ENCODE measurements around the gene FPGS. TPM values are rescaled to one million over a fixed set of nuclear protein-coding genes. Genes with fewer than 3 reads are reported as not detected.
A peak's percentile ranks its signal among the peaks of the same experiment; 100 is the strongest.

FPGS gene
- total and polyA plus RNA-seq, 3 donors from 2014 or later = 37.9 to 105 (median 99.3) TPM

DNA sequence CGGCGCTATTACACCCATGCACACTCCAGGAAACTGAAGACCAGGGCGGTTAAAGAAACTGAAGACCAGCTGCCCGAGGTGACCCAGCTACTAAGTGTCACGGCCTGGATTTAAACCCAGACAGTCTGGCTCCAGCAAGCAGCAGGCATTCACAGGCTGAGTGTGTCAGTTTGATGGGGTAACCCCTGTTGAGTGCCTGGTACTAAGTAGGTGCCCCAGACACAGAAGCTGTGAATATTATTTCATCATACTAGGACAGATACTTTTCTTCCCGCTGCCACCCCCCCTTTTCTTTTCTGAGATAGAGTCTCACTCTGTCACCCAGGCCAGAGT is 44.5 kb downstream of the FPGS start:
- WGBS, 2 donors = 51 to 56% methylated on average over 6 of the region's 6 CpGs
- DNase-seq = no peak
- Histone ChIP-seq H3K4me1 (peaks cover 6% of the 10 kb centered on the region), H3K9me3 (no peaks in the 10 kb centered on the region), H3K27me3 (no peaks in the 10 kb centered on the region), H3K4me3 (peak overlapping the region in 1 of 2 donors; percentile 83), H3K36me3 (ENCODE audit: low read depth, missing control alignments) (no peaks in the 10 kb centered on the region), H3K27ac (peak overlapping the region; percentile 78 to 93)
- intact Hi-C loops (cut with DNase I; ENCODE audit: low total_unique reads) = no loop called here
- TF ChIP-seq, protein P1, sequence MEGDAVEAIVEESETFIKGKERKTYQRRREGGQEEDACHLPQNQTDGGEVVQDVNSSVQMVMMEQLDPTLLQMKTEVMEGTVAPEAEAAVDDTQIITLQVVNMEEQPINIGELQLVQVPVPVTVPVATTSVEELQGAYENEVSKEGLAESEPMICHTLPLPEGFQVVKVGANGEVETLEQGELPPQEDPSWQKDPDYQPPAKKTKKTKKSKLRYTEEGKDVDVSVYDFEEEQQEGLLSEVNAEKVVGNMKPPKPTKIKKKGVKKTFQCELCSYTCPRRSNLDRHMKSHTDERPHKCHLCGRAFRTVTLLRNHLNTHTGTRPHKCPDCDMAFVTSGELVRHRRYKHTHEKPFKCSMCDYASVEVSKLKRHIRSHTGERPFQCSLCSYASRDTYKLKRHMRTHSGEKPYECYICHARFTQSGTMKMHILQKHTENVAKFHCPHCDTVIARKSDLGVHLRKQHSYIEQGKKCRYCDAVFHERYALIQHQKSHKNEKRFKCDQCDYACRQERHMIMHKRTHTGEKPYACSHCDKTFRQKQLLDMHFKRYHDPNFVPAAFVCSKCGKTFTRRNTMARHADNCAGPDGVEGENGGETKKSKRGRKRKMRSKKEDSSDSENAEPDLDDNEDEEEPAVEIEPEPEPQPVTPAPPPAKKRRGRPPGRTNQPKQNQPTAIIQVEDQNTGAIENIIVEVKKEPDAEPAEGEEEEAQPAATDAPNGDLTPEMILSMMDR (IDR thresholded peaks at IDR 0.05) = no peak
- no peak for TF ChIP-seq POLR2A (IDR thresholded peaks at IDR 0.05)

DNA sequence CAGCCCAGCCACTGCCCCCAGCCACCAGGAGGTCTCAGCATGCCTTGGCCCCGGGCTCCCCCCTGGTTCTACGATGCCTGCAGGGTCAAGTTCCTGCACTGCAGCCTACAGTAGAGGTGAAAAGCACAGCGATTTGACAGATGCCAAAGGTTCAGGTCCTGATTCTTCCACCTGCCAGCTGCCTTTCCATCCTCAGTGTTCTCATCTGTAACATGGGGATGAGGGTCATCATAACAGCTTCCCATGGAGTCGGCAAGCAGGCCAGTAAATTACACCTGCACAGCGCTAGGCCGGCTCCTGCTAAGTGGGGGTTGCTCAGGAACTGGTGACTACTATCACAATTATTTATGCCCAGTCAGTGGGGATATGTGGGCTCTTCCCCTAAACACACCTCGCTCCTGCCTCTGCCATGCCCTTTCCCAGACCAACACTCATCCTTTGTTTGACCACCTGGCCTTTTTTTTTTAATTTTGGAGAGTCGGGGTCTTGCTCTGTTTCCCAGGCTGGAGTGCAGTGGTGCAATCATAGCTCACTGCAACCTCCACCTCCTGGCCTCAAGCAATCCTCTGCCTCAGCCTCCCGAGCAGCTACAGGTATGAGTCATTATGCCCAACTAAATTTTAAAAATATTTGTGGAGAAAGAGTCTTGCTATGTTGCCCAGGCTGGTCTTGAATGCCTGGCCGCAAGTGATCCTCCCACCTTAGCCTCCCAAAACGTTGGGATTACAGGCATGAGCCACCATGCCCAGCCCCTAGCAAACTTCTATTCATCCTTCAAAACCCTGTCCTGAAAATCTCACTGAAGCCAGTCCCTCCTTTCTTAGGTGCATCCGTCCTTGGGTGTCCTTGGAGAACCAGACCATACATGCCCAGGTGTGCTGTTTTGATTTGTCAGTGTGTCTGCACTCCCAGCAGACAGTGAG is 45.4 kb downstream of the FPGS start:
- peak overlapping the region in 1 of 2 donors; percentile 83 for H3K4me3 ChIP-seq
- H3K4me1 ChIP-seq = peaks cover 6% of the 10 kb centered on the region
- intact Hi-C loops (cut with DNase I; ENCODE audit: low total_unique reads) = no loop called here
- 50 to 55% methylated on average over 11 to 12 of the region's 12 CpGs for WGBS, 2 donors
- no peaks in the 10 kb centered on the region for H3K27me3 ChIP-seq
- DNase-seq = no peak
- peak overlapping the region; percentile 61 to 93 for H3K27ac ChIP-seq
- TF ChIP-seq, protein P1 (IDR thresholded peaks at IDR 0.05) = no peak
- TF ChIP-seq POLR2A (IDR thresholded peaks at IDR 0.05) = no peak
- no peaks in the 10 kb centered on the region for H3K9me3 ChIP-seq
- H3K36me3 ChIP-seq (ENCODE audit: low read depth, missing control alignments) = no peaks in the 10 kb centered on the region

DNA sequence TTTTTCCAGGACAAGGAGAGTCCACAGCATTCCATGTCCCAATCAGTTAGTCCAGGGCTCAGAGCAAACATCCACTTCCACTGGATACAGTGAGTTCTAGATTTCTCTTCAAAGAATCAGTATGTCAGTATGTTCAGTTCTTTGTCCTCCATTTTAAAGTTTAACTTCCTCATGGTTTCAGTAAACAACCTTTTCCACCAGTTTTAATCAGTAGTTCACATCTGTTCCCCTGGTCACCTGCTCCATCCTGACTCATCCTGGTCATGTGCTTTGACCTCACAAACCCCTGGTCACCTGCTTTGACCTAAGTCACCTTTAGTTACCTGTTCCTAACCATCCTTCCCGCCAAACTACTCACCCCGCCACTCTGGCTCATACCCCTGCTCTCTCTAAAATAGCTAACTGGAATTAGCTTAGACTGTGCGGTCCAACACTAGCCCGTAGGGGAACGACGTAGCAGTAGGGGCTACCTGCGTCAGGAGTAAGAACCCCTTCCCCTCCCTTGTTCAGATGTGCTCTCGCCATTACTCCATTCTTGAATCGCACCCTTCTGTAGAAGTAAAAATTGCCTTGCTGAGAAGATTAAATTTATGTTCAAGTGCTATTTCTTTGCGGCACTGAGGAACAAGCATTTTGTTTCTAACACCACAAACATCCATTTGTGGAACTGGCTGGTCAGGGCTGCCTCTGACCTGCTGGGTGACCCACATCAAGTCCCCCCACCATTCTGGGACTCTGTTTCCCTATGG is 46.2 kb downstream of the FPGS start:
- Histone ChIP-seq H3K27me3 (no peaks in the 10 kb centered on the region), H3K27ac (peak overlapping the region; percentile 88 to 93), H3K4me3 (peak overlapping the region; percentile 72 to 83), H3K4me1 (peaks cover 6% of the 10 kb centered on the region), H3K36me3 (ENCODE audit: low read depth, missing control alignments) (no peaks in the 10 kb centered on the region), H3K9me3 (no peaks in the 10 kb centered on the region)
- TF ChIP-seq, protein P1 (IDR thresholded peaks at IDR 0.05) = no peak
- no peak for TF ChIP-seq POLR2A (IDR thresholded peaks at IDR 0.05)
- intact Hi-C loops (cut with DNase I; ENCODE audit: low total_unique reads) = no loop called here
- DNase-seq = no peak
- 62 to 69% methylated on average over 10 of the region's 10 CpGs for WGBS, 2 donors

DNA sequence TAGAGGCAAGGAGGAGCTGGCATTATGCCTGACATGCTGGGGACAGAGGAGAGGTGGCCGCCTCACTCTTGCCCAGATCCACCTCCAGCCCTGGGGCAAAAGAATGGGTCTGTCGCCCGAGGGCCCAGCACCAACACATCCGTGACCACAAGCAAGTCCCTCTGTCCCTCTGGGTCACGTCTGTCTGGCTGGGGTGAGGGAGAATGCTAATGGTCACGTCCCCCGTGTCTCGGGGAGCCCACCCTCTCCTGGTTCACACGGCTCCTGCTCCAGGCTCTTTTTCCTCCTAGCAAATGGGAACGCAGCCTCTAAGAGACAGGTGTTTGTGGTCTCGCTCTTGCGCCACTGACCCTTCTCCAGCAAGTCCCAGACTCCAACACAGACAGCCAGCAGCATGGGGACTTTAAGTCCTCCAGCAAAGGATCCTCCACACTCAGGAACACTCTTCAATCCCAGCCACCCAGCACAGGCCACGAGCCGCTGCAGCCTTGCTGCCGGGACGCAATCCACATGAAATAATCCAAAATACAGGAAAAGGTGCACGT is 47.7 kb downstream of the FPGS start:
- H3K9me3 ChIP-seq = no peaks in the 10 kb centered on the region
- H3K4me3 ChIP-seq = peak overlapping the region; percentile 72 to 83
- H3K27ac ChIP-seq = peak overlapping the region; percentile 88 to 93
- intact Hi-C loops (cut with DNase I; ENCODE audit: low total_unique reads) = no loop called here
- no peak for DNase-seq
- WGBS, 2 donors = 68 to 71% methylated on average over 14 to 17 of the region's 17 CpGs
- peaks cover 6% of the 10 kb centered on the region for H3K4me1 ChIP-seq
- H3K36me3 ChIP-seq (ENCODE audit: low read depth, missing control alignments) = no peaks in the 10 kb centered on the region
- H3K27me3 ChIP-seq = no peaks in the 10 kb centered on the region
- TF ChIP-seq, protein P1 (IDR thresholded peaks at IDR 0.05) = no peak
- TF ChIP-seq POLR2A (IDR thresholded peaks at IDR 0.05) = no peak

Data from testis (tissue), 3 donors.